Effector memory CD8-positive, alpha-beta T cell (primary cell): ENCODE measurements around the gene MARCHF6.
"Not testable (repeated sequence)": the region's sequence is repeated elsewhere in the genome, so short reads cannot be mapped to it uniquely, and the experiment has no call there.

Experiments
- ATAC-seq: fragments of 150-1000 bp; cut with Tn5 transposase; replicated peaks from 2 replicates; pipeline ENCODE4 v1.10.0; 2021; ENCODE audit warnings: mild to moderate bottlenecking, moderate library complexity
- DNase-seq, 3 experiments: peaks; one replicate each; pipeline ENCODE4 v3.0.0; 2021
- H3K27ac Mint-ChIP-seq, 2 donors: one replicate each; pipeline ENCODE4 v1.8.0; 2022; ENCODE audit warnings: mild to moderate bottlenecking in 2 of 2, mixed read lengths in 2 of 2, moderate library complexity in 2 of 2
- H3K27me3 Mint-ChIP-seq, 2 donors: one replicate each; pipeline ENCODE4 v1.8.0; 2022; ENCODE audit warnings: mixed read lengths in 2 of 2
- H3K36me3 Mint-ChIP-seq: one replicate; pipeline ENCODE4 v1.8.0; 2022; ENCODE audit warnings: mild to moderate bottlenecking, moderate library complexity, mixed read lengths; ENCODE audit not compliant: insufficient read depth
- H3K4me1 Mint-ChIP-seq, 2 donors: one replicate each; pipeline ENCODE4 v1.8.0; 2022; ENCODE audit warnings: low read depth in 2 of 2, mixed read lengths in 2 of 2
- H3K4me3 Mint-ChIP-seq, 2 donors: one replicate each; pipeline ENCODE4 v1.8.0; 2022; ENCODE audit warnings: mild to moderate bottlenecking in 2 of 2, mixed read lengths in 2 of 2, moderate library complexity in 2 of 2
- H3K9me3 Mint-ChIP-seq, 2 donors: one replicate each; pipeline ENCODE4 v1.8.0; 2022; ENCODE audit warnings: mixed read lengths in 2 of 2

The MARCHF6 gene

GRCh38 chr5:10391130-10391529 is 37.6 kb downstream of the MARCHF6 start:
- H3K4me3 Mint-ChIP-seq = no peak overlapping the region
- H3K27ac Mint-ChIP-seq = no peak overlapping the region
- DNase-seq (no peak), ATAC-seq (no peak)
- H3K9me3 Mint-ChIP-seq = no peaks in the 10 kb centered on the region
- H3K27me3 Mint-ChIP-seq = no peaks in the 10 kb centered on the region
- peaks cover 87% of the 10 kb centered on the region for H3K36me3 Mint-ChIP-seq
- peaks cover 0 to 4% of the 10 kb centered on the region in 2 donors for H3K4me1 Mint-ChIP-seq

- not testable (repeated sequence) for H3K9me3 Mint-ChIP-seq, ATAC-seq, DNase-seq, H3K4me3 Mint-ChIP-seq, H3K4me1 Mint-ChIP-seq, H3K27me3 Mint-ChIP-seq
- peaks cover 88% of the 10 kb centered on the region for H3K36me3 Mint-ChIP-seq
- H3K27ac Mint-ChIP-seq = peak overlapping the region in 1 of 2 donors; percentile 8
Measured at GRCh38 chr5:10392567-10393328, 39.3 kb downstream of the MARCHF6 start.

- ATAC-seq (no peak), DNase-seq (no peak)
- peaks cover 87% of the 10 kb centered on the region for H3K36me3 Mint-ChIP-seq
Measured at GRCh38 chr5:10393491-10393890, 40.0 kb downstream of the MARCHF6 start.

GRCh38 chr5:10396552-10396951 is 43.1 kb downstream of the MARCHF6 start:
- H3K36me3 Mint-ChIP-seq = peaks cover 74% of the 10 kb centered on the region

More at GRCh38 chr5:10393491-10393890, 40.0 kb downstream of the MARCHF6 start:
- peaks cover 1 to 2% of the 10 kb centered on the region in 2 donors for H3K4me1 Mint-ChIP-seq
- H3K27me3 Mint-ChIP-seq = no peaks in the 10 kb centered on the region
- no peaks in the 10 kb centered on the region for H3K9me3 Mint-ChIP-seq
- no peak overlapping the region for H3K4me3 Mint-ChIP-seq
- H3K27ac Mint-ChIP-seq = no peak overlapping the region

GRCh38 chr5:10399839-10400238 is 46.3 kb downstream of the MARCHF6 start:
- H3K27me3 Mint-ChIP-seq = no peaks in the 10 kb centered on the region
- no peak overlapping the region for H3K4me3 Mint-ChIP-seq
- H3K9me3 Mint-ChIP-seq = no peaks in the 10 kb centered on the region
- DNase-seq (no peak), ATAC-seq (no peak)
- H3K27ac Mint-ChIP-seq = peak overlapping the region in 1 of 2 donors; percentile 47
- peaks cover 5% of the 10 kb centered on the region in 2 donors for H3K4me1 Mint-ChIP-seq
- peaks cover 71% of the 10 kb centered on the region for H3K36me3 Mint-ChIP-seq

More at GRCh38 chr5:10396552-10396951, 43.1 kb downstream of the MARCHF6 start:
- H3K9me3 Mint-ChIP-seq = no peaks in the 10 kb centered on the region
- DNase-seq (no peak), ATAC-seq (no peak)
- H3K27me3 Mint-ChIP-seq = no peaks in the 10 kb centered on the region
- H3K27ac Mint-ChIP-seq = peak overlapping the region in 1 of 2 donors; percentile 72
- H3K4me1 Mint-ChIP-seq = peaks cover 5% of the 10 kb centered on the region in 2 donors
- H3K4me3 Mint-ChIP-seq = no peak overlapping the region

- ATAC-seq = no peak
- peaks cover 71% of the 10 kb centered on the region for H3K36me3 Mint-ChIP-seq
- H3K27ac Mint-ChIP-seq = peak overlapping the region in 1 of 2 donors; percentile 47
Measured at GRCh38 chr5:10400411-10400810, 46.9 kb downstream of the MARCHF6 start.

GRCh38 chr5:10400831-10401230 is 47.3 kb downstream of the MARCHF6 start:
- no peak overlapping the region for H3K4me3 Mint-ChIP-seq
- no peaks in the 10 kb centered on the region for H3K9me3 Mint-ChIP-seq
- H3K36me3 Mint-ChIP-seq = peaks cover 71% of the 10 kb centered on the region
- H3K27ac Mint-ChIP-seq = no peak overlapping the region
- no peaks in the 10 kb centered on the region for H3K27me3 Mint-ChIP-seq
- no peak for DNase-seq
- peaks cover 5% of the 10 kb centered on the region in 2 donors for H3K4me1 Mint-ChIP-seq
- no peak for ATAC-seq

More at GRCh38 chr5:10400411-10400810, 46.9 kb downstream of the MARCHF6 start:
- Mint-ChIP-seq H3K9me3 (no peaks in the 10 kb centered on the region), H3K4me1 (peaks cover 5% of the 10 kb centered on the region in 2 donors), H3K27me3 (no peaks in the 10 kb centered on the region), H3K4me3 (no peak overlapping the region)
- DNase-seq = no peak

GRCh38 chr5:10401498-10401897 is 48.0 kb downstream of the MARCHF6 start:
- Mint-ChIP-seq H3K36me3 (peaks cover 71% of the 10 kb centered on the region), H3K9me3 (no peaks in the 10 kb centered on the region), H3K4me3 (no peak overlapping the region), H3K4me1 (peaks cover 4 to 5% of the 10 kb centered on the region in 2 donors), H3K27me3 (no peaks in the 10 kb centered on the region), H3K27ac (no peak overlapping the region)
- no peak for ATAC-seq
- no peak for DNase-seq
